Mammary epithelial cell (primary cell): Measurements from ENCODE around the gene PDPN.

Source experiments
- EZH2 ChIP-seq: IDR thresholded peaks from 2 replicates; pipeline ENCODE4 v1.6.1; 2012; ENCODE audit warnings: low read length, inconsistent platforms, borderline replicate concordance
- TF ChIP-seq, protein P1 (sequence below), 2 donors: IDR thresholded peaks in 1 of 2; conservative IDR thresholded peaks in 1 of 2; 2 replicates each; pipeline ENCODE4 v1.5.1; 2011 to 2012; ENCODE audit warnings: inconsistent platforms in 2 of 2, low read length in 2 of 2, mild to moderate bottlenecking in 2 of 2, control low read depth in 1 of 2, low read depth in 1 of 2; ENCODE audit not compliant: insufficient read depth in 1 of 2; ENCODE audit errors: extremely low read depth in 1 of 2

DNA sequence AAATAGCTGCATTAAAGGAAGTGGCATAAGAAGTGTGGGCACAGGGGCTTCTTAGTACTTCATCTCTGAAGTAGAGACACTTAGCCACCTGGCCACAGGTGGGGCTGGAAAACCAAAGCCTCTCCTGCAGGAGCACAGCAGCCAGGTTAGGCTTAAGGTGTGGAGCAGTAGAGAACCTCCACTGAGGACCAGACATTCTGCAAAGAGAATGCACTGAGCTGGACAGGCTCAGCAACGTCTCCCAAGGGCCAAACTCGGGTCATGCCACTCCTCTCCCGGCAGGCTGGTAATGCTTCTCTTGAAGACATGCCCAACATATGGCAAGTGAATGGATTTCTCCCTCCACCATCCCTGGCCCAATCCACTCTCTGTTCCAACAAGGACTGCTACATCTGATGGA, 36.8 kb upstream of the PDPN start:
- TF ChIP-seq, protein P1, sequence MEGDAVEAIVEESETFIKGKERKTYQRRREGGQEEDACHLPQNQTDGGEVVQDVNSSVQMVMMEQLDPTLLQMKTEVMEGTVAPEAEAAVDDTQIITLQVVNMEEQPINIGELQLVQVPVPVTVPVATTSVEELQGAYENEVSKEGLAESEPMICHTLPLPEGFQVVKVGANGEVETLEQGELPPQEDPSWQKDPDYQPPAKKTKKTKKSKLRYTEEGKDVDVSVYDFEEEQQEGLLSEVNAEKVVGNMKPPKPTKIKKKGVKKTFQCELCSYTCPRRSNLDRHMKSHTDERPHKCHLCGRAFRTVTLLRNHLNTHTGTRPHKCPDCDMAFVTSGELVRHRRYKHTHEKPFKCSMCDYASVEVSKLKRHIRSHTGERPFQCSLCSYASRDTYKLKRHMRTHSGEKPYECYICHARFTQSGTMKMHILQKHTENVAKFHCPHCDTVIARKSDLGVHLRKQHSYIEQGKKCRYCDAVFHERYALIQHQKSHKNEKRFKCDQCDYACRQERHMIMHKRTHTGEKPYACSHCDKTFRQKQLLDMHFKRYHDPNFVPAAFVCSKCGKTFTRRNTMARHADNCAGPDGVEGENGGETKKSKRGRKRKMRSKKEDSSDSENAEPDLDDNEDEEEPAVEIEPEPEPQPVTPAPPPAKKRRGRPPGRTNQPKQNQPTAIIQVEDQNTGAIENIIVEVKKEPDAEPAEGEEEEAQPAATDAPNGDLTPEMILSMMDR (conservative IDR thresholded peaks at IDR 0.05 in 1 of 2, IDR thresholded peaks at IDR 0.05 in 1 of 2; ENCODE audit: extremely low read depth in 1 of 2, insufficient read depth in 1 of 2, low read depth in 1 of 2, low read length in 2 of 2), result no peak
- TF ChIP-seq EZH2, result no peak
